BJ (cell line): ENCODE data around the gene CA6. TPM values are rescaled to one million over a fixed set of nuclear protein-coding genes. Genes with fewer than 3 reads are reported as not detected.
"Not testable (repeated sequence)": the region's sequence is repeated elsewhere in the genome, so short reads cannot be mapped to it uniquely, and the experiment has no call there.

Source experiments
- CTCF ChIA-PET: fragments of 350-600 bp; formaldehyde crosslinking; extraction: SDS; loops from one replicate; lab custom pipeline; 2021; ENCODE audit warnings: antibody characterized with exemption, inconsistent platforms; lab: Yijun Ruan, JAX
- POLR2A ChIA-PET: fragments of 300-600 bp; sonication (Branson Sonifier 250); formaldehyde crosslinking; extraction: SDS; loops from one replicate; lab custom pipeline; 2021; ENCODE audit warnings: antibody characterized with exemption; lab: Charles Lee
- DNase-seq: peaks from one replicate; pipeline ENCODE4 v3.0.0-alpha.2; 2011; ENCODE audit warnings: low read depth
- H3K27me3 ChIP-seq: 2 replicates; pipeline ENCODE4 v1.6.0; 2011; ENCODE audit warnings: low read length; ENCODE audit not compliant: control insufficient read depth, insufficient read depth
- H3K36me3 ChIP-seq: 2 replicates; pipeline ENCODE4 v1.5.1; 2011; ENCODE audit warnings: low read length; ENCODE audit not compliant: control insufficient read depth, insufficient read depth
- H3K4me3 ChIP-seq: 2 replicates; pipeline ENCODE4 v1.5.1; 2011; ENCODE audit warnings: low read depth, mild to moderate bottlenecking, control low read depth, low read length
- CTCF ChIP-seq: IDR thresholded peaks from 2 replicates; pipeline ENCODE4 v1.5.1; 2011; ENCODE audit warnings: low read depth, mild to moderate bottlenecking, control low read depth, inconsistent platforms, low read length, moderate library complexity; ENCODE audit not compliant: insufficient read depth
- polyA minus RNA-seq: library from RNA; depleted of rRNA, polyadenylated mRNA; stranded (reverse); fragments of >200 nt; gene quantifications from 2 replicates; pipeline ENCODE4 v1.2.3, GENCODE V29; 2011; rRNA and poly(A)+ RNA removed
- polyA plus RNA-seq: library from polyadenylated mRNA; depleted of rRNA; stranded (reverse); fragments of >200 nt; gene quantifications from 2 replicates; pipeline ENCODE4 v1.2.3, GENCODE V29; 2011; rRNA removed

Gene CA6
- polyA plus RNA-seq (not detected in 2 replicates), polyA minus RNA-seq (not detected in 2 replicates)

- Histone ChIP-seq H3K4me3 (no peak within 1 kb of the TSS), H3K36me3 (no peaks in the 10 kb centered on the region), H3K27me3 (no peaks in the 10 kb centered on the region)
- no peak for TF ChIP-seq CTCF
- no peak for DNase-seq
- ChIA-PET POLR2A (no interaction called here), CTCF (interaction anchor here (1.3 to 1.5 kb wide), 2 partner anchors 22 to 44 kb away, joined by 3 read pairs; no protein-coding TSS in a partner anchor)
These were observed at the start of gene CA6 for GRCh38 chr1:8945568-8945967. TSS of gene CA6 (plus strand) at chr1:8945868. CDS start at chr1:8945887, 19 bp downstream.

GRCh38 chr1:8896775-8897174, 48.9 kb upstream of the CA6 start:
- H3K36me3 ChIP-seq, POLR2A ChIA-PET, CTCF ChIA-PET, H3K27me3 ChIP-seq, DNase-seq, H3K4me3 ChIP-seq: not testable (repeated sequence)

GRCh38 chr1:8897505-8897904, 48.2 kb upstream of the CA6 start:
- POLR2A ChIA-PET, CTCF ChIA-PET, DNase-seq: not testable (repeated sequence)

GRCh38 chr1:8898418-8898817, 47.2 kb upstream of the CA6 start:
- H3K27me3 ChIP-seq, CTCF ChIA-PET, H3K36me3 ChIP-seq, DNase-seq, H3K4me3 ChIP-seq, POLR2A ChIA-PET: not testable (repeated sequence)

More at GRCh38 chr1:8897505-8897904, 48.2 kb upstream of the CA6 start:
- H3K36me3 ChIP-seq, H3K4me3 ChIP-seq, H3K27me3 ChIP-seq: not testable (repeated sequence)

- no peak for DNase-seq
- Histone ChIP-seq H3K27me3 (no peaks in the 10 kb centered on the region), H3K4me3 (no peak overlapping the region), H3K36me3 (no peaks in the 10 kb centered on the region)
- POLR2A ChIA-PET = no interaction called here
- TF ChIP-seq CTCF = no peak
- CTCF ChIA-PET = no interaction called here
These were observed 46.6 kb upstream of the CA6 start for GRCh38 chr1:8899046-8899445.

- POLR2A ChIA-PET, H3K36me3 ChIP-seq, CTCF ChIA-PET, H3K27me3 ChIP-seq, DNase-seq, H3K4me3 ChIP-seq: not testable (repeated sequence)
These were observed 45.0 kb upstream of the CA6 start for GRCh38 chr1:8900684-8901083.

- POLR2A ChIA-PET = no interaction called here
These were observed 42.9 kb upstream of the CA6 start for GRCh38 chr1:8902765-8903164.

More at GRCh38 chr1:8902765-8903164, 42.9 kb upstream of the CA6 start:
- CTCF ChIA-PET = interaction anchor here (0.5 to 1.3 kb wide), 4 partner anchors 9 to 86 kb away, joined by 3 read pairs; no protein-coding TSS in a partner anchor
- Histone ChIP-seq H3K36me3 (no peaks in the 10 kb centered on the region), H3K27me3 (no peaks in the 10 kb centered on the region), H3K4me3 (no peak overlapping the region)
- TF ChIP-seq CTCF = peak; percentile 53
- peak; percentile 8 for DNase-seq
